PC-3 (cell line): ENCODE data around the gene KDM4C.

Source experiments
- CTCF ChIP-seq: fragments of 300-600 bp; sonication (generic); conservative IDR thresholded peaks from 2 replicates; pipeline ENCODE4 v1.5.1; 2017; ENCODE audit warnings: antibody characterized with exemption, low read depth, mild to moderate bottlenecking, low read length
- EZH2 ChIP-seq: fragments of 300-600 bp; sonication (generic); IDR thresholded peaks from one replicate; pipeline ENCODE4 v1.6.1; 2017; ENCODE audit warnings: antibody characterized with exemption, mild to moderate bottlenecking, low read length; ENCODE audit not compliant: unreplicated experiment

- no peak for TF ChIP-seq CTCF
- TF ChIP-seq EZH2: no peak
Observed at GRCh38 chr9:7147121-7148090, 389.6 kb downstream of the KDM4C start.
